NCI-H2196 treated with DMSO at 0.1 percent for 48 hours (cell line): ENCODE measurements around the gene ARHGEF1.
"Not testable (repeated sequence)": the region's sequence is repeated elsewhere in the genome, so short reads cannot be mapped to it uniquely, and the experiment has no call there.

Experiments
- DNase-seq: peaks from one replicate; lab custom pipeline; 2025; ENCODE audit not compliant: unreplicated experiment; lab: John Stamatoyannopoulos, UW

ARHGEF1 gene

DNA sequence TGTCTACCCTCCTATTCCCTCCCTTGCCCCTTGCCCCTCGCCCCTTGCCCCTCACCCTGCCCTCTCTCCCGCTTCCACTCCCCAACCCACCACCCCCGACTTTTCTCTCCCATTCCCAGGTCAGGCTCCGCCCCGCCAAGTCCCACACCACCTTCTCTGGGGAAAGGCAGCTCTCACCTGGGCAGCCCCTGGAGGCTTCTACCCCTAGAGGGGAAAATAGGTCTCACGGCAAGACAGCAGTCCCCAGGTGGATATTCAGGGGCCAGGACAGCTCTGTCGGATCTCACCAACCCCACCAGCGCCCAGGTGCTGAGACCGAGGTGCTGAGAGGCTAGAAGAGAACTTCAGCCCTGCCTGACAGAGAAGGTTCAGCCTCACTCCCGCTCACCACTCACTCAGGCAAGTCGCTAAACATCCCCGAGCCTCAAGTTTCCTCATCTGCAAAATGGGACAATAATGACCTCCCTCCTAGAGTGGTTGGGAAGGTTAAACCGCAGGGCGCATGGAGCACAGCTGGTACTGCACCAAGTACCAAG, 46.6 kb downstream of the ARHGEF1 start:
- no peak for DNase-seq

DNA sequence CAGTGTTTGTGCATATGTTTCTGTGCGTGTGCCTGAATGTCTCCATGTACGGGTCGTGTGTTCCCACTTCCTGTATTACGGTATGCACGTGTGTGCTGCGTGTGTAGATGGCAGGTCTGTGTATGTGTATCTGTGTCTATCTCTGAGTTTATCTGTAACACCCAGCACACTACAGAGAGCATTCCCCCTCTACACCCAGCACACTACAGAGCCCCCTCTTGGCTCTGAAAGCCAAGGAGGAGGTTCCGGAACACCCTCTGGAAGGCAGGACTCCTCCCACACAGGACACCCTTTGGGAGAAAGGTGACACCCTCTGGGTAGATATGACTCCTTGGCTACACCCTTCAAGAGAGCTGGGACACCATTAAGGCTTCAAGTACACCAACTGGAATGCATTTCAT, 47.3 kb downstream of the ARHGEF1 start:
- no peak for DNase-seq

- DNase-seq = no peak
Measured at GRCh38 chr19:41930926-41931592, 48.1 kb downstream of the ARHGEF1 start.

DNA sequence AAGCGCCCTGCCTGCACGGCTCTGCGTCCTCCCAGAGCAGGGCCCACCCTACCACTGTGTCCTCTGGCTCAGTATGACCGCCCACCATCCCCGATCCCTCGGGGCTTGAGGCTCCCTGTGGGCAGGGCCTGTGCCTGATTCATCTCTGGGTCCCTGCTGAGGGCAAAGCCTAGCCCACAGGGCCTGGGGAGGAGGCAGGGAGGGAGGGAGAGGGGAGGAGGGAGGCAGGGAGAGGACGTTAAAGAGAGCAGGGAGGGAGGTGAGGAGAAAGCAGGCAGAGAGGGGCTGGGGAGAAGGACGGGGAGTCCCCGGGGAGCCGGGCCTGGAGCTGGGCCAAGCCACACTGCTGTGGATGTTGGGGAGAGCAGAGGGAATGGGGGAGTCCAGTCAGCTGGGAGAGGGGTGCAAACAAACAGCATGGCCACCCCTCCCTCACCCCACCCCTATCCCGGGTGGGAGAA, 49.3 kb downstream of the ARHGEF1 start:
- DNase-seq = no peak

GRCh38 chr19:41932720-41933332, 49.8 kb downstream of the ARHGEF1 start:
- no peak for DNase-seq

DNA sequence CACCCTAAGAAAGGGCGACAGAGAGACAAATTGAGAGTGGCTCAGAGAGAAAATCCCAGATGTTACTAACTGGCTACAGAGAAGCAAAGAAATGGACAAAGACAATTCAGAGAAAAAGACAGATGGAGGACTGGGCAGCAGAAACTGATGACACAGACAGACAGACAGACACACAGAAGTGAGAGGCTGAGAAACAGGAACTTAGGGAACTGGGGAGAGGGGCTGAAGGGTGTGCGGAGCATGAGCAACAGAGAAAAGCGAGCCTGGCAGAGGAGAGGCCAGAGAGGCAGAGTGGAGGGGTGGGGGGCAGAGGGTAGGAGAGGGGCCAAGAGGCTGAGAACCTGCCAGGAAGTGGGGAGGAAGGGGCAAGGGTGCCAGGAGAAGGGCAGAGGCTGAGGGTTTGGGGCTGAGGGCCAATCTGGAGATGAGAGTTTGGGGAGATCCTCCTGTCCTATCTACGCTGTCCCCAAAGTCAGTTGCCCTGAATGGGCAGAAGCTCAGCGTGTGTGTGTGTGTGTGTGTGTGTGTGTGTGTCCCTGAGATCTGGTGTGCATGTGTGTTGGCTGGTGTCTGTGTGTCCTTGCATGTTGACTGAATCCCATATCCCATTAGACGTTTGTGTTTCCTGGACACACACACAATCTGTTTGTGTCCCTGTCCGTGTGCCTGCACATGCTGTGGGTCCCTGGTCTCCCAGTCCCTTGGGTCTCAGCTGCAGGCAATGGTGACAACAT, 50.9 kb downstream of the ARHGEF1 start:
- DNase-seq = no peak

DNA sequence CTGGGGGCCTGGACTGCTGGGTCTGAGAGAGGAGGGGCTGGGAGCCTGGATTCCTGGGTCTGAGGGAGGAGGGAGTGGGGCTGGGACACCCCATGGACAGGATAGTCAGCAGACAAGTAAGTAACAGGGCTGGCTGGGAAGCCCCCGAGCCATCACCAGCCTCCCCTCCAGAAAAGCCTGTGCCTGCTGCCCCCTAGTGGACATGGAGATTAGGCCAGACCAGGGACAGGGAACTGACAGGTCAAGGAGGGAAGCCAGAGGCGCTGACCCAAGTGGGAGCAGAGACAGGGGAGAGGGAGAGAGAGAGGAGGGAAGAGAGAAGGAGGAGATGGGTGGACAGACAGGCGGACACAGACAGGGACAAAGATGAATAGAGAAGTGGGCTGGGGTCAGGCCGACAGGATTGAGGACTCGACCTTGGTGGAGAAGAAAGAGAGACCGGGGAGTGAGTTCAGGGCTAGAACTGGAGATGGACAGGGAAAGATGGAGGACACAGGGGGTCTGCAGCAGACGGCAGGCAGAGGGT, 51.9 kb downstream of the ARHGEF1 start:
- DNase-seq = peak; percentile 48

GRCh38 chr19:41935760-41936415, 52.9 kb downstream of the ARHGEF1 start:
- DNase-seq = no peak

- no peak for DNase-seq
Measured at GRCh38 chr19:41936416-41936850, 53.4 kb downstream of the ARHGEF1 start.

GRCh38 chr19:41936961-41937360, 54.0 kb downstream of the ARHGEF1 start:
- DNase-seq = no peak

- no peak for DNase-seq
Measured at GRCh38 chr19:41937525-41938468, 54.8 kb downstream of the ARHGEF1 start.

- DNase-seq = not testable (repeated sequence)
Measured at GRCh38 chr19:41939209-41939608, 56.2 kb downstream of the ARHGEF1 start.

- peak; percentile 46 for DNase-seq
Measured at GRCh38 chr19:41939861-41940730, 57.1 kb downstream of the ARHGEF1 start.

GRCh38 chr19:41940731-41941409, 57.9 kb downstream of the ARHGEF1 start:
- DNase-seq = no peak

GRCh38 chr19:41941410-41942202, 58.6 kb downstream of the ARHGEF1 start:
- no peak for DNase-seq

- no peak for DNase-seq
Measured at GRCh38 chr19:41944336-41944735, 61.4 kb downstream of the ARHGEF1 start.

- DNase-seq = no peak
Measured at GRCh38 chr19:41945135-41945766, 62.3 kb downstream of the ARHGEF1 start.
